ENCODE results near the gene NFIL3. TPM values are rescaled to one million over a fixed set of nuclear protein-coding genes. Genes with fewer than 3 reads are reported as not detected.
"Not testable (repeated sequence)": the region's sequence is repeated elsewhere in the genome, so short reads cannot be mapped to it uniquely, and the experiment has no call there.

Gene NFIL3
- total RNA-seq, 2 donors from 2014 or later: 48.8 to 120 TPM

GRCh38 chr9:91384954-91385353 is 38.7 kb downstream of the NFIL3 start:
- Mint-ChIP-seq H3K27ac (no peak overlapping the region), H3K9me3 (no peaks in the 10 kb centered on the region), H3K36me3 (no peaks in the 10 kb centered on the region)
- ATAC-seq: no peak
- DNase-seq (ENCODE audit: low spot score in 2 of 2): no peak

GRCh38 chr9:91383577-91383976 is 40.1 kb downstream of the NFIL3 start:
- Mint-ChIP-seq H3K27ac (no peak overlapping the region), H3K36me3 (no peaks in the 10 kb centered on the region), H3K9me3 (no peaks in the 10 kb centered on the region)
- DNase-seq (ENCODE audit: low spot score in 2 of 2) (no peak), ATAC-seq (no peak)

- ATAC-seq: no peak
- no peak for DNase-seq (ENCODE audit: low spot score in 2 of 2)
- peaks cover 6 to 7% of the 10 kb centered on the region in 2 donors for H3K36me3 Mint-ChIP-seq
- H3K9me3 Mint-ChIP-seq: peaks cover 4 to 5% of the 10 kb centered on the region in 2 donors
- H3K27ac Mint-ChIP-seq: no peak overlapping the region
Measured at GRCh38 chr9:91382298-91382697, 41.3 kb downstream of the NFIL3 start.

GRCh38 chr9:91379426-91379825 is 44.2 kb downstream of the NFIL3 start:
- DNase-seq (ENCODE audit: low spot score in 2 of 2): no peak
- H3K36me3 Mint-ChIP-seq: peaks cover 6 to 12% of the 10 kb centered on the region in 2 donors
- ATAC-seq: no peak
- no peak overlapping the region for H3K27ac Mint-ChIP-seq
- H3K9me3 Mint-ChIP-seq: peaks cover 4 to 5% of the 10 kb centered on the region in 2 donors

- DNase-seq (ENCODE audit: low spot score in 2 of 2) (no peak), ATAC-seq (no peak)
- no peak overlapping the region for H3K27ac Mint-ChIP-seq
- peaks cover 4 to 5% of the 10 kb centered on the region in 2 donors for H3K9me3 Mint-ChIP-seq
- H3K36me3 Mint-ChIP-seq: peaks cover 6 to 12% of the 10 kb centered on the region in 2 donors
Measured at GRCh38 chr9:91378695-91379127, 44.9 kb downstream of the NFIL3 start.

GRCh38 chr9:91378054-91378453 is 45.6 kb downstream of the NFIL3 start:
- H3K9me3 Mint-ChIP-seq; H3K27ac Mint-ChIP-seq; ATAC-seq; DNase-seq (ENCODE audit: low spot score in 2 of 2): not testable (repeated sequence)
- peaks cover 6 to 12% of the 10 kb centered on the region in 2 donors for H3K36me3 Mint-ChIP-seq

GRCh38 chr9:91376239-91376638 is 47.4 kb downstream of the NFIL3 start:
- ATAC-seq (no peak), DNase-seq (ENCODE audit: low spot score in 2 of 2) (no peak)
- Mint-ChIP-seq H3K36me3 (peaks cover 6 to 12% of the 10 kb centered on the region in 2 donors), H3K27ac (no peak overlapping the region), H3K9me3 (peaks cover 4 to 5% of the 10 kb centered on the region in 2 donors)

- ATAC-seq: no peak
- H3K27ac Mint-ChIP-seq: no peak overlapping the region
- peaks cover 6 to 12% of the 10 kb centered on the region in 2 donors for H3K36me3 Mint-ChIP-seq
- no peak for DNase-seq (ENCODE audit: low spot score in 2 of 2)
- H3K9me3 Mint-ChIP-seq: peaks cover 4 to 5% of the 10 kb centered on the region in 2 donors
Measured at GRCh38 chr9:91374939-91375338, 48.7 kb downstream of the NFIL3 start.

- H3K36me3 Mint-ChIP-seq: peaks cover 0 to under 1% of the 10 kb centered on the region in 2 donors
- ATAC-seq: no peak
- no peaks in the 10 kb centered on the region for H3K9me3 Mint-ChIP-seq
- no peak for DNase-seq (ENCODE audit: low spot score in 2 of 2)
- no peak overlapping the region for H3K27ac Mint-ChIP-seq
Measured at GRCh38 chr9:91371894-91372293, 51.7 kb downstream of the NFIL3 start.

- H3K27ac Mint-ChIP-seq; H3K9me3 Mint-ChIP-seq; H3K36me3 Mint-ChIP-seq; DNase-seq (ENCODE audit: low spot score in 2 of 2); ATAC-seq: not testable (repeated sequence)
Measured at GRCh38 chr9:91370006-91370405, 53.6 kb downstream of the NFIL3 start.

GRCh38 chr9:91364702-91365101 is 58.9 kb downstream of the NFIL3 start:
- peaks cover 8 to 18% of the 10 kb centered on the region in 2 donors for H3K36me3 Mint-ChIP-seq
- no peak for DNase-seq (ENCODE audit: low spot score in 2 of 2)
- no peak overlapping the region for H3K27ac Mint-ChIP-seq
- peaks cover 0 to 5% of the 10 kb centered on the region in 2 donors for H3K9me3 Mint-ChIP-seq
- no peak for ATAC-seq

- Mint-ChIP-seq H3K36me3 (peaks cover 8 to 22% of the 10 kb centered on the region in 2 donors), H3K9me3 (peaks cover 0 to 5% of the 10 kb centered on the region in 2 donors), H3K27ac (no peak overlapping the region)
- ATAC-seq: no peak
- DNase-seq (ENCODE audit: low spot score in 2 of 2): no peak
Measured at GRCh38 chr9:91364005-91364404, 59.6 kb downstream of the NFIL3 start.

GRCh38 chr9:91362051-91362611 is 61.5 kb downstream of the NFIL3 start:
- H3K36me3 Mint-ChIP-seq: peaks cover 8 to 23% of the 10 kb centered on the region in 2 donors
- peaks cover 0 to 5% of the 10 kb centered on the region in 2 donors for H3K9me3 Mint-ChIP-seq
- DNase-seq (ENCODE audit: low spot score in 2 of 2) (no peak), ATAC-seq (no peak)
- peak overlapping the region; percentile 82 to 89 for H3K27ac Mint-ChIP-seq

GRCh38 chr9:91361291-91362050 is 62.2 kb downstream of the NFIL3 start, which contains the start of gene AUH:
Gene AUH, minus strand, starts transcription at chr9:91361918. Its CDS starts 29 bp downstream, at chr9:91361889.
- ATAC-seq (peak; percentile 78 to 82), DNase-seq (ENCODE audit: low spot score in 2 of 2) (peak; percentile 91 to 92)
- peaks cover 0 to 5% of the 10 kb centered on the region in 2 donors for H3K9me3 Mint-ChIP-seq
- peak within 1 kb of the TSS; percentile 89 to 96 for H3K27ac Mint-ChIP-seq
- H3K36me3 Mint-ChIP-seq: peaks cover 14 to 30% of the 10 kb centered on the region in 2 donors

GRCh38 chr9:91360551-91361290 is 62.9 kb downstream of the NFIL3 start:
- peak overlapping the region; percentile 89 to 96 for H3K27ac Mint-ChIP-seq
- peaks cover 0 to 5% of the 10 kb centered on the region in 2 donors for H3K9me3 Mint-ChIP-seq
- peaks cover 22 to 34% of the 10 kb centered on the region in 2 donors for H3K36me3 Mint-ChIP-seq
- DNase-seq (ENCODE audit: low spot score in 2 of 2) (no peak), ATAC-seq (no peak)

- DNase-seq (ENCODE audit: low spot score in 2 of 2) (no peak), ATAC-seq (peak in 1 of 2 donors; percentile 16)
- H3K27ac Mint-ChIP-seq: peak overlapping the region; percentile 56 to 89
- H3K9me3 Mint-ChIP-seq: peaks cover 0 to 5% of the 10 kb centered on the region in 2 donors
- peaks cover 30 to 34% of the 10 kb centered on the region in 2 donors for H3K36me3 Mint-ChIP-seq
Measured at GRCh38 chr9:91359734-91360470, 63.7 kb downstream of the NFIL3 start.
